Mesenchymal stem cell (in vitro differentiated cells and primary cell): ENCODE measurements around the gene MEGF11.

Experiments used
- DNase-seq: peaks from one replicate; pipeline ENCODE4 v3.0.0-alpha.2; 2013
- H2AFZ ChIP-seq: one replicate; pipeline ENCODE4 v1.6.1; 2013; ENCODE audit warnings: low read depth, mild to moderate bottlenecking, control low read depth, inconsistent platforms, low read length, moderate library complexity
- H2AK5ac ChIP-seq: 2 replicates; pipeline ENCODE4 v1.6.1; 2013; ENCODE audit warnings: low read length, moderate library complexity, mild to moderate bottlenecking, inconsistent platforms; ENCODE audit not compliant: severe bottlenecking
- H2BK120ac ChIP-seq: one replicate; pipeline ENCODE4 v1.6.1; 2013; ENCODE audit warnings: low read depth, mild to moderate bottlenecking, inconsistent platforms, low read length, moderate library complexity
- H2BK12ac ChIP-seq, 2 experiments: one replicate each; pipeline ENCODE4 v1.6.1; 2013; ENCODE audit warnings: inconsistent platforms in 2 of 2, low read length in 2 of 2, mild to moderate bottlenecking in 2 of 2, moderate library complexity in 2 of 2, control low read depth in 1 of 2
- H2BK15ac ChIP-seq: one replicate; pipeline ENCODE4 v1.6.1; 2013; ENCODE audit warnings: mild to moderate bottlenecking, low read depth, inconsistent platforms; ENCODE audit not compliant: poor library complexity, severe bottlenecking
- H2BK5ac ChIP-seq: 2 replicates; pipeline ENCODE4 v1.6.1; 2013; ENCODE audit warnings: low read depth, mild to moderate bottlenecking, low read length, control low read depth, inconsistent platforms; ENCODE audit not compliant: poor library complexity, severe bottlenecking
- H3K14ac ChIP-seq, 2 experiments: one replicate each; pipeline ENCODE4 v1.6.1; 2013; ENCODE audit warnings: inconsistent platforms in 2 of 2, low read length in 2 of 2, control low read depth in 1 of 2, mild to moderate bottlenecking in 1 of 2, moderate library complexity in 1 of 2
- H3K18ac ChIP-seq, 2 experiments: one replicate each; pipeline ENCODE4 v1.6.1; 2013; ENCODE audit warnings: inconsistent platforms in 2 of 2, low read length in 2 of 2, control low read depth in 1 of 2, low read depth in 1 of 2, mild to moderate bottlenecking in 1 of 2
- H3K23ac ChIP-seq, 2 experiments: one replicate each; pipeline ENCODE4 v1.6.1; 2013; ENCODE audit warnings: inconsistent platforms in 2 of 2, low read length in 2 of 2, mild to moderate bottlenecking in 2 of 2, moderate library complexity in 2 of 2, control low read depth in 1 of 2
- H3K27ac ChIP-seq: 2 replicates; pipeline ENCODE4 v1.5.1; 2013; ENCODE audit warnings: mild to moderate bottlenecking, moderate library complexity, low read length, control low read depth, inconsistent platforms; ENCODE audit not compliant: poor library complexity, severe bottlenecking
- H3K27me3 ChIP-seq, 2 experiments: 2 replicates each; pipeline versions ENCODE4 v1.6.1 to v1.7.0; 2013; ENCODE audit warnings: low read length in 2 of 2, mild to moderate bottlenecking in 2 of 2, moderate library complexity in 2 of 2, control low read depth in 1 of 2, inconsistent platforms in 1 of 2; ENCODE audit not compliant: control insufficient read depth in 1 of 2, insufficient read depth in 1 of 2
- H3K36me3 ChIP-seq, 2 experiments: 2 replicates each; pipeline versions ENCODE4 v1.6.1 to v1.7.0; 2013; ENCODE audit warnings: low read length in 2 of 2, control low read depth in 1 of 2, inconsistent platforms in 1 of 2, low read depth in 1 of 2, mild to moderate bottlenecking in 1 of 2; ENCODE audit not compliant: insufficient read depth in 2 of 2, control insufficient read depth in 1 of 2
- H3K4ac ChIP-seq, 2 experiments: one replicate each; pipeline ENCODE4 v1.6.1; 2013; ENCODE audit warnings: inconsistent platforms in 2 of 2, low read length in 2 of 2, mild to moderate bottlenecking in 2 of 2, moderate library complexity in 2 of 2, control low read depth in 1 of 2, low read depth in 1 of 2
- H3K4me1 ChIP-seq: 2 replicates; pipeline ENCODE4 v1.6.1; 2013; ENCODE audit warnings: low read depth, low read length, control low read depth; ENCODE audit not compliant: control insufficient read depth, insufficient read depth
- H3K4me2 ChIP-seq: 2 replicates; pipeline ENCODE4 v1.6.1; 2013; ENCODE audit warnings: low read length, mild to moderate bottlenecking, inconsistent platforms; ENCODE audit not compliant: poor library complexity, severe bottlenecking
- H3K4me3 ChIP-seq, 2 experiments: 2 replicates each; pipeline versions ENCODE4 v1.5.1 to v1.7.0; 2013; ENCODE audit warnings: low read length in 2 of 2, mild to moderate bottlenecking in 2 of 2, control low read depth in 1 of 2, low read depth in 1 of 2; ENCODE audit not compliant: insufficient read depth in 1 of 2
- H3K79me1 ChIP-seq: replicated peaks from 2 replicates; pipeline ENCODE4 v1.6.1; 2013; ENCODE audit warnings: mild to moderate bottlenecking, control low read depth, low read length, inconsistent platforms; ENCODE audit not compliant: poor library complexity, severe bottlenecking
- H3K9ac ChIP-seq: 2 replicates; pipeline ENCODE4 v1.7.0; 2013; ENCODE audit warnings: mild to moderate bottlenecking, low read length, moderate library complexity
- H3K9me3 ChIP-seq: 2 replicates; pipeline ENCODE4 v1.7.0; 2013; ENCODE audit warnings: mild to moderate bottlenecking, low read length; ENCODE audit not compliant: control insufficient read depth
- H4K8ac ChIP-seq: one replicate; pipeline ENCODE4 v1.6.1; 2013; ENCODE audit warnings: inconsistent platforms, mild to moderate bottlenecking, low read length, moderate library complexity
- H4K91ac ChIP-seq: one replicate; pipeline ENCODE4 v1.6.1; 2013; ENCODE audit warnings: mild to moderate bottlenecking, low read length, inconsistent platforms
- WGBS: methylation state at CpG from one replicate; pipeline ENCODE4 v1.1.7; 2013; ENCODE audit warnings: mixed read lengths; 5-methylcytosine and 5-hydroxymethylcytosine counted together

MEGF11 gene

GRCh38 chr15:65914386-65914785 is 339.2 kb downstream of the MEGF11 start:
- peaks cover 4% of the 10 kb centered on the region for H3K4me1 ChIP-seq
- no peak overlapping the region for H2BK12ac ChIP-seq
- H3K27ac ChIP-seq: no peak overlapping the region
- no peak overlapping the region for H2BK15ac ChIP-seq
- no peak overlapping the region for H3K4me3 ChIP-seq
- H4K91ac ChIP-seq: no peak overlapping the region
- H3K36me3 ChIP-seq: peaks cover 30 to 41% of the 10 kb centered on the region in 2 experiments
- no peak overlapping the region for H3K9ac ChIP-seq
- H3K18ac ChIP-seq: no peak overlapping the region
- no peak overlapping the region for H3K4me2 ChIP-seq
- no peaks in the 10 kb centered on the region for H3K27me3 ChIP-seq
- H2AK5ac ChIP-seq: no peak overlapping the region
- H2BK120ac ChIP-seq: no peak overlapping the region
- H3K14ac ChIP-seq: no peak overlapping the region
- WGBS: 84% methylated on average over 4 of the region's 4 CpGs
- H3K23ac ChIP-seq: no peak overlapping the region
- H2BK5ac ChIP-seq: no peak overlapping the region
- peaks cover 16% of the 10 kb centered on the region for H3K79me1 ChIP-seq
- no peak for DNase-seq
- H3K9me3 ChIP-seq: no peaks in the 10 kb centered on the region
- H4K8ac ChIP-seq: no peak overlapping the region
- no peak overlapping the region for H2AFZ ChIP-seq
- no peak overlapping the region for H3K4ac ChIP-seq

GRCh38 chr15:65913631-65914199 is 339.8 kb downstream of the MEGF11 start:
- Histone ChIP-seq H3K9ac (no peak overlapping the region), H2BK120ac (no peak overlapping the region), H3K27ac (no peak overlapping the region), H3K4ac (no peak overlapping the region), H3K4me2 (no peak overlapping the region), H2AFZ (no peak overlapping the region), H3K27me3 (no peaks in the 10 kb centered on the region), H3K79me1 (peaks cover 22% of the 10 kb centered on the region), H3K18ac (no peak overlapping the region), H3K4me1 (peaks cover 4% of the 10 kb centered on the region), H3K14ac (no peak overlapping the region), H2BK5ac (no peak overlapping the region), H3K23ac (no peak overlapping the region), H2BK12ac (no peak overlapping the region), H4K8ac (no peak overlapping the region), H2AK5ac (no peak overlapping the region), H2BK15ac (no peak overlapping the region), H3K4me3 (no peak overlapping the region), H4K91ac (no peak overlapping the region), H3K36me3 (peaks cover 33 to 47% of the 10 kb centered on the region in 2 experiments), H3K9me3 (no peaks in the 10 kb centered on the region)
- DNase-seq: no peak
- WGBS: 98% methylated on average over 10 of the region's 13 CpGs

- no peak overlapping the region for H2BK15ac ChIP-seq
- no peak overlapping the region for H2AFZ ChIP-seq
- no peak overlapping the region for H3K4me3 ChIP-seq
- H3K27me3 ChIP-seq: no peaks in the 10 kb centered on the region
- peaks cover 35% of the 10 kb centered on the region for H3K79me1 ChIP-seq
- H3K9me3 ChIP-seq: no peaks in the 10 kb centered on the region
- H3K4me2 ChIP-seq: no peak overlapping the region
- no peak overlapping the region for H3K9ac ChIP-seq
- no peak overlapping the region for H2AK5ac ChIP-seq
- no peak overlapping the region for H3K23ac ChIP-seq
- H3K14ac ChIP-seq: no peak overlapping the region
- no peak for DNase-seq
- no peak overlapping the region for H3K27ac ChIP-seq
- no peak overlapping the region for H3K4ac ChIP-seq
- H3K36me3 ChIP-seq: peaks cover 47 to 57% of the 10 kb centered on the region in 2 experiments
- 99% methylated on average over 2 of the region's 2 CpGs for WGBS
- H3K4me1 ChIP-seq: peaks cover 4% of the 10 kb centered on the region
- no peak overlapping the region for H2BK5ac ChIP-seq
- H3K18ac ChIP-seq: no peak overlapping the region
- no peak overlapping the region for H2BK120ac ChIP-seq
- H4K91ac ChIP-seq: no peak overlapping the region
- H4K8ac ChIP-seq: no peak overlapping the region
- no peak overlapping the region for H2BK12ac ChIP-seq
These were observed 341.3 kb downstream of the MEGF11 start for GRCh38 chr15:65912235-65912634.

- no peak overlapping the region for H3K27ac ChIP-seq
- H3K4ac ChIP-seq: no peak overlapping the region
- H4K91ac ChIP-seq: no peak overlapping the region
- no peak for DNase-seq
- no peak overlapping the region for H3K18ac ChIP-seq
- H3K4me1 ChIP-seq: no peaks in the 10 kb centered on the region
- H3K14ac ChIP-seq: no peak overlapping the region
- no peaks in the 10 kb centered on the region for H3K27me3 ChIP-seq
- H2BK12ac ChIP-seq: no peak overlapping the region
- H3K23ac ChIP-seq: no peak overlapping the region
- no peak overlapping the region for H2BK5ac ChIP-seq
- H3K4me3 ChIP-seq: no peak overlapping the region
- H3K4me2 ChIP-seq: no peak overlapping the region
- H2BK15ac ChIP-seq: no peak overlapping the region
- H2AK5ac ChIP-seq: no peak overlapping the region
- H3K9ac ChIP-seq: no peak overlapping the region
- no peak overlapping the region for H4K8ac ChIP-seq
- H3K9me3 ChIP-seq: no peaks in the 10 kb centered on the region
- 89% methylated on average over 4 of the region's 4 CpGs for WGBS
- no peak overlapping the region for H2AFZ ChIP-seq
- H3K79me1 ChIP-seq: peaks cover 43% of the 10 kb centered on the region
- H2BK120ac ChIP-seq: no peak overlapping the region
- H3K36me3 ChIP-seq: peaks cover 63 to 65% of the 10 kb centered on the region in 2 experiments
These were observed 343.2 kb downstream of the MEGF11 start for GRCh38 chr15:65910341-65910740.
